ENCODE results near the gene EIF1B.

DNA sequence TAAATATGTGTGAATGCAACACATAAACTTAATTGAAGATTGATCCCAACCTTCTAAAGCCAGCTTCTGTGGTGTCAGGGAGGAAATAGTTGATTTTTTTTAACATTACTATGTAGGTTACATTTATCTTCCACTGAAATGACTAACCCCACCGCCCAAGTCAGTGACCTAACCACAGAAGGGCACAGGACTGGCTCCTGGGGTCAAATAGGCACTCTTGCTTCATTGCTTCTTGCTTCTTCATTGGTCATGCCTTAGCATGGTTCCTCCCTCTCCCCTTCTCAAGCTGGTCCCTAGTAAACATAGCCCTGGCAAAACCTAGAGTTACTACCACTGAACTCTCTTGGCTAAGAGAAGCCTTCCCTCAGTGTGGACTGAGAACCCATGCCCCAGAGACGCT lies 12.3 kb downstream of the EIF1B start:
- TF ChIP-seq ARNT (IDR thresholded peaks at IDR 0.05) (no peak), BHLHE40 (IDR thresholded peaks at IDR 0.05; ENCODE audit: borderline replicate concordance) (no peak), ZNF384 (IDR thresholded peaks at IDR 0.05) (no peak), HDGF (IDR thresholded peaks at IDR 0.05; ENCODE audit: borderline replicate concordance) (no peak), SUZ12 (IDR thresholded peaks at IDR 0.05) (no peak), FOXA1 (IDR thresholded peaks at IDR 0.05) (no peak), FOXM1 (IDR thresholded peaks at IDR 0.05; ENCODE audit: borderline replicate concordance) (no peak), PKNOX1 (IDR thresholded peaks at IDR 0.05) (no peak), CTBP1 (IDR thresholded peaks at IDR 0.05; ENCODE audit: borderline replicate concordance) (no peak), LEF1 (IDR thresholded peaks at IDR 0.05; ENCODE audit: borderline replicate concordance) (no peak), ELF4 (IDR thresholded peaks at IDR 0.05) (no peak), L3MBTL2 (conservative IDR thresholded peaks at IDR 0.05) (no peak), TARDBP (IDR thresholded peaks at IDR 0.05) (no peak), FOXK2 (IDR thresholded peaks at IDR 0.05) (no peak)
